Renal pelvis (tissue), 4 donors: ENCODE measurements around the gene ZCCHC3. TPM values are rescaled to one million over a fixed set of nuclear protein-coding genes. Genes with fewer than 3 reads are reported as not detected.

Source experiments
- DNase-seq: peaks from one replicate; pipeline ENCODE4 v3.0.0-alpha.2; 2013
- polyA plus RNA-seq, 3 donors: library from polyadenylated mRNA; unstranded; fragments of 120-200 nt; gene quantifications; one replicate each; pipeline ENCODE4 v1.2.1, GENCODE V29; 2013; ENCODE audit not compliant: insufficient read length in 3 of 3

The ZCCHC3 gene
- polyA plus RNA-seq, 3 donors = 43.1 to 58.2 (median 46.7) TPM

DNA sequence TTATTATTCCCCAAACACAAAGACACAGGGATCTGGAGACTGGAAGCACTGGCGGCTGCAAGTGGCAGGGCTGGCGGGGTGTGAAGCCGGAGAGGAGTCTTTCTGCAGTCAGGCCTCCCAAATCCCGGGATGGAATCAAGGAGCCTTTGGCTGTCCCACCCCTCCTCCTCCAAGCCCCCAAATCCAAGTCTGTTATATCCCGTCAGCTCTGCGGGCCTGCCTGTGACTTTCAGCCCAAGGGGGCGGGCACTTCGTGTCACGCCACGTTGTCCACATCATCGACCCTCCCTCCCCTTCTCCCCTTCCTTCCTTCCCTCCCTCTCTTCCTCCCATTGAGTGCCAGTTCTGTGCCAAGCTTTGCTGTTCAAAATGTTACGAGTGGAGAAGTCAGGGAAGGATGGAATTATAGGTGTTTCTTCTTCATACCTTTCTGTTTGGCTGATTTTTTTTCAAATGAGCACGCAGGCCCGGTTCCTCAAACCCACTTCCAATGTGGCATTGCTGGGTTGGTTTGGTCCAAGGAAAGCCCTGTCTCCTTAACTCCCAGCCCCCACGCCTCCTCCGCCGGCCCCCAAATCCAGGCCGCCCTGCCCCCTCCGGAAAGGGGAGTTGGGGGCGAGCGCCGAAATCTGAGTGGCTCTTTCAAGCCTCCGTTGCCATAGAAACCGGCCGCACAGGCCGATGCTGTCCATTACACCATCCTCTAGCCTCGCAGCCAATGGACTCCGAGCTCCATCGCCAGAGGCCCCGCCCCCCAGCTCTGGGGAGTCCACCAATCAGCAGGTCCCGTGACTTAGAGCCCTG is 12.7 kb downstream of the ZCCHC3 start:
- DNase-seq = peak; percentile 100

GRCh38 chr20:310645-311044 is 13.3 kb downstream of the ZCCHC3 start:
- no peak for DNase-seq

GRCh38 chr20:311609-312008 is 14.2 kb downstream of the ZCCHC3 start:
- no peak for DNase-seq

GRCh38 chr20:312067-312466 is 14.7 kb downstream of the ZCCHC3 start:
- no peak for DNase-seq

- no peak for DNase-seq
Observed at GRCh38 chr20:312866-313265, 15.5 kb downstream of the ZCCHC3 start.

DNA sequence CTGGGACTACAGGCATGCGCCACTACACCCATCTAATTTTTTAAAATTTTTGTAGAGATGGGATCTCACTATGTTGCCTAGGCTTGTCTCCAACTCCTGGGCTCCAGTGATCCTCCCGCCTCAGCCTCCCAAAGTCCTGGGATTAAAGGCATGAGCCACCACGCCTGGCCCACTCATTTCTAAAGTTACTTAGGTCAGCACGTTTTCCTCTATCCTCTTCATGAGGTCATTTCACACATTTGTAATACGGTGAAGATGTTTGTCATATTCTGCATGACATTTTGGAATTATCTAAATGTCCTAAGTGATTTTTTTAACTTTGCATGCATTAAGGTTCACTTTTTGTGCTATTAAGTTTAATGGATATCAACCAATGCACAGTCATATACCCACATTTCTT is 16.0 kb downstream of the ZCCHC3 start:
- no peak for DNase-seq

GRCh38 chr20:313948-314347 is 16.6 kb downstream of the ZCCHC3 start:
- no peak for DNase-seq

DNA sequence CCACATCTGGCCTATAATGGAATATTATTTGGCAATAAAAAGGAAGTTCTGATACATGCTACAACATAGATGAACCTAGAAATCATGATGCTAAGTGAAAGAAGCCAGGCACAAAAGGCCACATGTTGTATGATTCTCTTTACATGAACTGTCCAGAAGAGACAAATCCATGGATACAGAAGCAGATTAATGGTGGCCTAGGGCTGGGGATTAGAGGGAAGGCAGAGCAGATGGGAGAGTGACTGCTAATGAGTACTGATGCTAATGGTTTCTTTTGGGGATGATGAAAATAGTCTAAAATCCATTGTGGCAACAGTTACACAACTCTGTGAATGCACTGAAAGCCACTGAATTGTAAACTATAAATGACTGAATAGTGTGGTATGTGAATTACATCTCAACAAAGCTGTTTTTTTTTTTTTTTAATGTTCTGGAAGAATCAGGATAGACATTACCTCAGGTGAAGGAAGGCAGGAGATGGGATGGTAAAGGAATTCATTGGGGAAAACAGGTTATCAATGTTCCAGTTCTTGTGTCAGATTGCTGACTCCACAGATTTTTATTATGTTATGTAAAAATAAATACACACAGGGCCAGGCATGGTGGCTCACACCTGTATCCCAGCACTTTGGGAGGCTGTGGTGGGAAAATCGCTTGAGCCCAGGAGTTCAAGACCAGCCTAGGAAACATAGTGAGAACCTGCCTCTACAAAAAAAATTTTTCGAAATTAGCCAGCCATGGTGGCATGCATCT is 19.1 kb downstream of the ZCCHC3 start:
- no peak for DNase-seq

DNA sequence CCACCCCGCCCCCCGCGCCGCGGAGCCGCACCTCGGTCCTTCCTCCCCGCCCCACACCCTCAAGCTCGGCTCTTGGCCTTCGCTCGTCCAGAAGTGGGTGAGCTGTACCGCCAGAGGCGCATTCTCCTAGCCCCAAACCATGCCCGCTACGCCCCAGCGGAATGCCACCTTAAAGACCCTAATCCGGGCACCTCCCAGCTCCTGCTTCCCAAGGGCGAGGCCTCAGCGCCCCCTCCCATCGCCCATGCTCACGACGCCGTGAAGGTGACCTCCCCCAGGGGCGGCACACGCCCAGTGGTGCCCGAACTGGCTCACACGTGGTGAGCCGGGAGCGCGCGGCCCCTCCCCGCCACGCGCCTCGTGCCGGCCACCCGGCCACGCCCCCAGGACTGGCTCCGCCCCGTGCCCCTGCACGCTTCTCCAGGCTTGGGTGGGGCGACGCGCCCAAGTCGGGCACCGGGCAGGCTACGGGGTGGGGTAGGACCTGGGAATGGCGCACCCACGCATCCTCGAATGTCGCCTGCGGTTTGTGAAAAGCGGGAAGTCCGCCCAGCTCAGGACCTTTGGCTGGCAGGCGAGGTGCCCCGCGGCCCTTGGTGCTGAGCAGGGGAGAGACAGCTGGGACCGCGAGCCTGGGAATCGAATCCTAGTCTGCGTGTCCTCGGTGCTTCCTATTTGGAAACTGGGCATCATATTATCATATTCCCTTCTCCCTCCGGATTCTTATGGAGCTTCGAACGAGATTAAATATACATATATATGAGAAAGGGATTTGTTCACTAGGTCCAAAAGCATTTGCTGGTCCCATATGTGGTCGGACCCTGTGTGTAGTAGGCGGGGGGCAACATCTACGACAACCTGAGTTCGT is 27.0 kb downstream of the ZCCHC3 start:
- peak; percentile 90 for DNase-seq

- peak; percentile 96 for DNase-seq
Observed at GRCh38 chr20:325045-325888, 27.9 kb downstream of the ZCCHC3 start, which contains the start of gene SOX12. Gene SOX12, plus strand, starts transcription at chr20:325552. Its CDS starts 373 bp downstream, at chr20:325925.

DNA sequence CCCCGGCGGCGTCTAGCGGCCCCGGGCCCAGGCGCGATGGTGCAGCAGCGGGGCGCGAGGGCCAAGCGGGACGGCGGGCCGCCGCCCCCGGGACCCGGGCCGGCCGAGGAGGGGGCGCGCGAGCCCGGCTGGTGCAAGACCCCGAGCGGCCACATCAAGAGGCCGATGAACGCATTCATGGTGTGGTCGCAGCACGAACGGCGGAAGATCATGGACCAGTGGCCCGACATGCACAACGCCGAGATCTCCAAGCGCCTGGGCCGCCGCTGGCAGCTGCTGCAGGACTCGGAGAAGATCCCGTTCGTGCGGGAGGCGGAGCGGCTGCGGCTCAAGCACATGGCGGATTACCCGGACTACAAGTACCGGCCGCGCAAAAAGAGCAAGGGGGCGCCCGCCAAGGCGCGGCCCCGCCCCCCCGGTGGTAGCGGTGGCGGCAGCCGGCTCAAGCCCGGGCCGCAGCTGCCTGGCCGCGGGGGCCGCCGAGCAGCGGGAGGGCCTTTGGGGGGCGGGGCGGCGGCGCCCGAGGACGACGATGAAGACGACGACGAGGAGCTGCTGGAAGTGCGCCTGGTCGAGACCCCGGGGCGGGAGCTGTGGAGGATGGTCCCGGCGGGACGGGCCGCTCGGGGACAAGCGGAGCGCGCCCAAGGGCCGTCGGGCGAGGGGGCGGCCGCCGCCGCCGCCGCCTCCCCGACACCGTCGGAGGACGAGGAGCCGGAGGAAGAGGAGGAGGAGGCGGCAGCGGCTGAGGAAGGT is 28.7 kb downstream of the ZCCHC3 start:
- DNase-seq = peak; percentile 53

- DNase-seq = no peak
Observed at GRCh38 chr20:326645-327185, 29.3 kb downstream of the ZCCHC3 start.

GRCh38 chr20:327186-328026 is 30.0 kb downstream of the ZCCHC3 start:
- DNase-seq = peak; percentile 95

DNA sequence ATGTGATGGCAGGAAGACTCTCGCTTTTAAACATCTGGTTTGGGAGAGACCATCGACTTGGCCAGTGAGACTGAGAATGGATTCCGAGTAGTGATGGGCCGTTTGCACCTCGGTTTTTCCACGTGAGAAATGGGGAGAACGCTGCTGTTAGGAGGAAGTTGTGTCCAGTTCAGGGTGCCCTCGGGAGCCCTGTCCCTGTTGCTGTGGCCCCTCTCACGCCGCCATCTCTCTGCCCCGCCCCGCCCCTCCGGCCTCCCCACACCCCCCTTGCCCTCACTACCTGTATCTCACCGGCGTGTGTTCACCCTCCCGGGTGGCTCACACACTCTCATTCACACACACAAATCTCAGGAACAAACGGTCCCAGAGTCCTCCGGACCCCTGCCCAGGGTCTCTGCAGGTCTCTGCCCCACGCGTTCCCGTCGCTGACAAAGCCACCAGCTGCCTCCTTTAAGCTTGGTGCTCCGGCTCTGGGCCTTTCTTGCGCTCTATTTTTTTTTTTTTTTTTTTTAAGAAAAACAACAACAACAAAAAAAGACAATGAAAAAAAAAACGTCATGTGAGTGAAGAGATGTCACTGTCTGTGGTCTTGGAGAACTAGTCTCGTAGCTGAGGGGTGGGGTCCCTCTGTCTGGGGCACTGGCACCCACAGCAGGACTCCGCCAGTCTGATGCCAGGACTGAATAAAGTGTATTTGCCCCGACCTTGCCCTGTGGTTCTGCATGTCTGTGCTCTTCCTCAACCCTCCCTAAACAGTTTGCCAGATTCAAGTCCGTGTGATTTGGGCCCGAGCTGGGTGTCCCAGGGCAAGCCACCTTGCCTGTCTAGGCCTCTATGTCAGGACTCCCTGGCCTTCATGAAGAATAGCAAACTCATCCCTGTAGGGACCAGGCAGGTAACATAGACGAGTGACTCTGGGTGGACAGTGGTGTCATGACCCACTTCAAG is 30.9 kb downstream of the ZCCHC3 start:
- DNase-seq = no peak

DNA sequence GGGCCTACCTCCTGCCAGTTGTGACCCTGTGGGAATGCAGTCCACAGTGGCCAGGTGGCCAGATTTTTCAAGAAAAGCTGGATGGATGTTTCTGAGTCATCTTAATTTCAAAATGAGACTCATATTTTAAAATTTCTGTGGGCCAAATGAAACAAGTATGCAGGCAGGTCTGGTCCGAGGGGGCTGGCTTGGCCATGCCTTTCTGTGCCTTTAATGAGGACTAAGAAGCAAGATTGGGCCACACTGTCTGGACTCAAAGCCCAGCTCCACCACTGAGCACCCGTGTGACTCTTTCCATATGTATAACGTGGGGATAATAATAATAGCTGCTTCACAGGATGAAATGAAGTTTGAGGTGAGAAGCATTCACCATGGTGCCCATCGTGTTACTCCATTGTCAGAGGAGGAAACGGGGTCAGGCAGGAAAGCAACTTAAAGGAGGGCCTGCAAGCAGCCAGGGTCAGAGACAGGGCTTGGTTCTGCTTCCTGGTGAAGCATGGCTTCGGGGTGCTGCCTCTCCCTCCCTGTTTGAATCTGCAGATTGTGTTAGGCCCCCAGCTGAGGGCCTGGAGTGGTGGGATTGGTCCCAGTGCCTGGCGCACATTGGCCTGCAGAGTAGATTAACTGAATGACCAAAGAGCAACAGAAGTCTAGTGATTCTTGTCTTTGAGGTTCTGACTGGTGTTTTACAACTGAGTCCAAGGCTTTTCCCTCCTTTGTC is 31.8 kb downstream of the ZCCHC3 start:
- DNase-seq = no peak

DNA sequence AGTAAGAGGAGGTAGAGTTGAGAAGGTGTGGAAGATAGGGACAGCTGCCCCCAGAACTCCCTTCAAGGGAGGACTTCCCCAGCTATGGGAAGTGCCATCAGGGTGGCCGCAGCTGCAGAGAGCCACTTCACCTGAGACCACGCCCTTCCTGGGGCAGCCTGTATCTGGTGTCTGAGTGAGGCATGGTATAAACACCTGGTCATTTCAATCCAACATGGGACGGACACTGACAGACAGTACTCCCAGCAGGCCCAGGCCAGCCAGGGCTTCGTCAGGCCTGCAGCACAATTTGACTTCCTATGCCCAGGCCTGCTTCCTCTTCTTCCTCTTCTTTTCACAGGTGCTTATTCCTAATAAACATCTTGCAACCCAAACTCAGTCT is 32.5 kb downstream of the ZCCHC3 start:
- DNase-seq = no peak
